ENCODE measurements around the gene HEYL.

Gene HEYL

DNA sequence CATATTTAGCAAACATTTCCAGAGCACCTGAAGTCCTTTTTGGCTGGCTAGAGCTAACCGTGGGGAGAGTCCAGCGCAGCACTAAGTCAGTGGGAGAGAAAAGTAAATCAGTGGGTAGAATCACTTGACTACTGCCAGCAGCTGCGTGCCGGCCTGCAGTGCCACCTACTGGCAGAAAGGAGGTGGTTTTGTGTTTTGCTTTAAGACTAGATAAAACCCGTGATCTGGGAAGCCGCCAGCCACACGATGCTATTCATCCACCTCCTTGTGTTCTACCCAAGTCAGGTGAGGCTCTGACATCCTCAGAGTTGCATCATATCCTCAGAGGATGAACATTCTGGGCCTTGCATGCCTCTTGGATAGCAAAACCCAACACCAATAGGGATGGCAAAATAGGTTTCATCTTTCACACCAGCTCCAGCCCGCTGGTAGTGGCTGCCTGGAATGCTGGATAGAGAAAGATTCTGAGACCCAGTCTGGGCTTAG, 14.1 kb upstream of the HEYL start:
- TF ChIP-seq CTCF (IDR thresholded peaks at IDR 0.05; ENCODE audit: low read depth, low read length, missing control alignments): peak; percentile 87
- peak; percentile 32 for DNase-seq (ENCODE audit: extremely low read depth, low read depth)
- no peak overlapping the region for H3K4me3 ChIP-seq (replicated peaks; ENCODE audit: low read depth, low read length)

DNA sequence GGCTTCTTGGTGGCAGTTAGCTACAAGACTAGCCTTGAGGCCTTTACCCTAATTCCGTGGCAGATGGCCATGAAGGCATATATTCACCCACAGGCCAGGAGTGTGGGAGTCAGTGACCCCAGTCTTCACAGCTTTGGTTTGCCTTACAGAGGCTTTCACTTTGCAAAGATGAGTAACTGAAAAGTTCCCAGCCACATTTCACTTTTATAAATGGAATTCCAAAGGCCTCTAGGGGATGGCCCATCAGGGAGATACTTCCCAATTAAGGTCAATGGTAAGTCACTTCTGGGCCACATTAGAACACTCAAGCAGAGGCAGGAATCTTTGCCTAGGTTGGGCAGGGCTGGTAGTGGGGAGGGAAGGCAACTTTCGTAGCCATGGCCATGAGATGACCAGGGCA, 13.1 kb upstream of the HEYL start:
- TF ChIP-seq CTCF (IDR thresholded peaks at IDR 0.05; ENCODE audit: low read depth, low read length, missing control alignments): no peak
- DNase-seq (ENCODE audit: extremely low read depth, low read depth): no peak
- no peak overlapping the region for H3K4me3 ChIP-seq (replicated peaks; ENCODE audit: low read depth, low read length)

DNA sequence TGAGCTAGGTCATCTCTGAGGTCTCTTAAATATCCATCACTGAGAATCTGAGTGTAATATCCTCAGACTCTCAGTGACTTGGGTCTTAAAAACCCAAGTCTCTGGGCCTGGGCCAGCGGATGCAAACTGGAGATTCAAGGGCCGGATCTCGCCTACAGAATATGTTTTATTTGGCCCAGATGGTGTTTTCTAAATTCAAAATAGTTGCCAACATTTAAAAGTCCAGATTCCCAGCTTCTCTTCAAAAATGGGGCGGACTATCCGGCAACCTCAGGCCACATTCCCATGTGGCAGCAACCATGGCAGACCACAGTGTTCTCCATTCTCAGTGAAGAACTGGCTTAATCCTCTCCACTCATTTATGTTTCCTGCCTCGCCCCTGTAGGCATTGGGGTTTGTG, 12.7 kb upstream of the HEYL start:
- H3K4me3 ChIP-seq (replicated peaks; ENCODE audit: low read depth, low read length): no peak overlapping the region
- no peak for DNase-seq (ENCODE audit: extremely low read depth, low read depth)
- TF ChIP-seq CTCF (IDR thresholded peaks at IDR 0.05; ENCODE audit: low read depth, low read length, missing control alignments): no peak

- H3K4me3 ChIP-seq (replicated peaks; ENCODE audit: low read depth, low read length): no peak overlapping the region
- no peak for TF ChIP-seq CTCF (IDR thresholded peaks at IDR 0.05; ENCODE audit: low read depth, low read length, missing control alignments)
- DNase-seq (ENCODE audit: extremely low read depth, low read depth): no peak
Measured at GRCh38 chr1:39650431-39650830, 11.0 kb upstream of the HEYL start.

GRCh38 chr1:39649636-39650185, 10.3 kb upstream of the HEYL start:
- DNase-seq (ENCODE audit: extremely low read depth, low read depth): no peak
- no peak overlapping the region for H3K4me3 ChIP-seq (replicated peaks; ENCODE audit: low read depth, low read length)
- no peak for TF ChIP-seq CTCF (IDR thresholded peaks at IDR 0.05; ENCODE audit: low read depth, low read length, missing control alignments)

DNA sequence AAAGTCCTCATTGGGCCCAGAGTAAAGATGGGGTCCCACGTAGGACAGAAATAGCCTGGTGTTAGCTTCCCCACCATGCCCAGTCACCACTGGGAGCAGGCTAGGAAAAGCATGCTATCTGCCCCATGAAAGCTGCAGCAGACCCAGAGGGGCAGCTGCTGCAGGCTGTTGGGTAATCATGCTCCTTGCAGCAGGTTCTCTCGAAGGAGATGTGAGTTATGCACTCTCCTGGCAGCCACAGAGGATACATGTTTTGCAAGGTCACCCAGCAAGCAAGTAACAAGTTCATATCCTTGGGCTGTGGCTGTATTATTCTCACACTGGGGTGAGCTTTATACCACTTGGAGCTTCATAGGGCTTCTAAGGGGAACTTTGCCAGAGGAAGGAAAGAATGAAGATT, 9.1 kb upstream of the HEYL start:
- no peak for TF ChIP-seq CTCF (IDR thresholded peaks at IDR 0.05; ENCODE audit: low read depth, low read length, missing control alignments)
- no peak for DNase-seq (ENCODE audit: extremely low read depth, low read depth)
- no peak overlapping the region for H3K4me3 ChIP-seq (replicated peaks; ENCODE audit: low read depth, low read length)

GRCh38 chr1:39647247-39647646, 7.8 kb upstream of the HEYL start:
- no peak for DNase-seq (ENCODE audit: extremely low read depth, low read depth)
- no peak for TF ChIP-seq CTCF (IDR thresholded peaks at IDR 0.05; ENCODE audit: low read depth, low read length, missing control alignments)
- no peak overlapping the region for H3K4me3 ChIP-seq (replicated peaks; ENCODE audit: low read depth, low read length)
